HG02798 (cell line): ENCODE results near the gene IGF2R.

Source experiments
- ATAC-seq: cut with Tn5 transposase; IDR thresholded peaks from one replicate; pipeline ENCODE4 v1.9.1; 2021; ENCODE audit warnings: mild to moderate bottlenecking; ENCODE audit not compliant: unreplicated experiment, poor library complexity

The IGF2R gene

GRCh38 chr6:160063771-160064413 lies 95.0 kb downstream of the IGF2R start:
- ATAC-seq, result no peak

GRCh38 chr6:160065200-160065599 lies 96.3 kb downstream of the IGF2R start:
- ATAC-seq, result no peak

- no peak for ATAC-seq
Observed at GRCh38 chr6:160067564-160067963, 98.7 kb downstream of the IGF2R start.

DNA sequence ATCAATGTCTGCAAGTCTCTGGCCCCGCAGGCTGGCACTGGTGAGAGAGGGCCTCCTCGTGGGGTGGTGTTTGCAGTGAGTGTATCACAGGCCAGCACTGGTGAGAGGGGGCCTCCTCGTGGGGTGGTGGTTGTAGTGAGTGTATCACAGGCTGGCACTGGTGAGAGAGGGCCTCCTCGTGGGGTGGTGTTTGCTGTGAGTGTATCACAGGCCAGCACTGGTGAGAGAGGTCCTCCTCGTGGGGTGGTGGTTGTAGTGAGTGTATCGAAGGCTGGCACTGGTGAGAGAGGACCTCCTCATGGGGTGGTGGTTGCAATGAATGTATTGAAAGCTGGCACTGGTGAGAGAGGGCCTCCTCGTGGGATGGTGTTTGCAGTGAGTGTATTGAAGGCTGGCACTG lies 99.5 kb downstream of the IGF2R start:
- ATAC-seq, result no peak

DNA sequence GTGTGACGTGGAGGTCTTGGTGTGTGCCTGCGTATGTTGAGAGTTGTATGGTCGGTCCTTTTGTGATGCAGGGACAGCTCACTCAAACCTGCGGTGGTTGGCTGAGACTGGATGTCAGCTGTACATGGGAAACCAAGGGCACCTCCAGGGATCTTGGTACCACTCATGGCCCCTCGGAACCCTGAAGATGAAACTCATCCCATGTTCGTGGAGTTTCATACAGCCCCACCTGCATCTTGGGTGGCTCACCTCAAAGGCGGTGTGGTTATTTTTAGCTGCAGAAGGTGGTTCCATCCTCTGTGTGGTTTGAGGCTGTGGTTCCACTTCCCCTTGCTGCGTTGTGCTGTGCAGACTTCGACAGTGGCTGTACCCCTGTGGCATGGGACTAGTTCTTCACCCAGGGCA lies 100.2 kb downstream of the IGF2R start:
- peak; percentile 96 for ATAC-seq

DNA sequence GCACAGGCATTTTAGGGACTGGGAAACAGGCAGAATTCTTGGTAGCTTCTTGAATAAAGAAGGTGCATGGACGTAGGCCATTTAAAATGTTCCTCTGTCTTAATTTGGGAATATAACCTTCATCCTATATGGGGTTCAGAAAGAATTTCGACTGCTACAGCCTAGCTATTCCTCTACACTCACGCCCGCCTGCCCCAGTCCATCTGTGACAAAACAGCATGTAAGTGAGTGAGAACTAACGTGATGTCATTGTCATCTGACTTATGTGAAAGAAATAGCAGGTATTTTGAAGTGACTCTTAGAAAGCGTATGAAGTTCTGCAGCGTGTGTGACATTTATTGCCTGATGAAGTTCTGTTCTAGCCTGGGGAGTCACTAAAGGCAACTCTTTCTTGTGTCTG lies 100.6 kb downstream of the IGF2R start:
- no peak for ATAC-seq

- ATAC-seq, result no peak
Observed at GRCh38 chr6:160070427-160070826, 101.5 kb downstream of the IGF2R start.

DNA sequence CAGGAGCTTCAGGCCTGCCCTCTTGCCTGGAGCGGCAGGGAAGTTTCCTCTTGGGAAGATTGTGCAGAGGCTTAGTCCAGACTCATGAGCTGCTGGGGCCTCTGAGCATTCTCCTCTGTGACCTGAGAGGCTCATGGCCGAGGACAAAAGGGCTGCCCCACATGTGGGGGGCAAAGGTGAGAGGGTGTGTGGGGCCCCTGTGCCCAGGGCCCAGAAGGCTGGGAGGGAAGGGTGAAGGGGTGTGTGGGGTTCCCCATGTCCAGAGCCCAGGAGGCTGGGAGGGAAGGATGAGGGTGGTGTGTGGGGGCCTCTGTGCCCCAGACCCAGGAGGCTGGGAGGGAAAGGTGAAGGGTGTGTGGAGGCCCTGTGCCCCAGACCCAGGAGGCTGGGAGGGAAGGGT lies 101.9 kb downstream of the IGF2R start:
- no peak for ATAC-seq

DNA sequence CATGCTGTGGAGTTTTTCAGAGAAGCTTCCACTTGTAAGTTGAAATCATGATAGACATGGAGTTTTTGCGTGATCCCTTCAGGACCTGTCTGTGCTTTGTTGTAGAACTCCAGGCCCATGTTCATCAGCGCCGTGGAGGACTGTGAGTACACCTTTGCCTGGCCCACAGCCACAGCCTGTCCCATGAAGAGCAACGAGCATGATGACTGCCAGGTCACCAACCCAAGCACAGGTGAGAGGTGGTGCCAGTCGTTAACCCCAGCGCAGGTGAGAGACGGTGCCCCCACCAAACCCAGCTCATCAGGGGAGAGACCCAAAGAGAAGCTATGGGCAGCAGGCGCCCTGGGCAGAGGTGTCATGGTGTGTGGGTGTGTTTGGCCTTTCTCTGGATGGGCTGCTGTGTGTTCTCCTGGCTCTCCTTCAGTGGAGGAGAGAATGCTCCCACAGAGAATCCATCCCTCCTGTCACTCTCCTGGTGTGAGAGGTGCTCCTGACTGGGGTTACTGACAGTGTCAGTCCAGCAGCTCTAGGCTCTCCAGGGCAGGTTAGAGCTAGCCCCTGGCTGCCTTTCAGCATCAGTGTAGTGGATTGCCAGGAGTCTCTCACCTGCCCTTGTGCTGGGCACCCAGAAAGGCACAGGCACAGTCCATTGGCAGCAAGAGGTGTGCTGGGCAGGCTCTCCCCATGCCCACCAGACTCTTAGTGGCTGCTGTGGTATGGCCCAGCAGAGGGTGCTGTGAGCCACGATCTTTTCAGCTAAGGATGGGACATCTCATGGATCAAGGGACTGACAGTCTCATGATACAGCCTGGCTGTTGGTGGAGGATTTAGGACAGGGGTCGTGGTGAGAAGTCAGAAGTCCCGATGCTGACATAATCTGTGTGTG lies 103.2 kb downstream of the IGF2R start:
- ATAC-seq, result no peak

DNA sequence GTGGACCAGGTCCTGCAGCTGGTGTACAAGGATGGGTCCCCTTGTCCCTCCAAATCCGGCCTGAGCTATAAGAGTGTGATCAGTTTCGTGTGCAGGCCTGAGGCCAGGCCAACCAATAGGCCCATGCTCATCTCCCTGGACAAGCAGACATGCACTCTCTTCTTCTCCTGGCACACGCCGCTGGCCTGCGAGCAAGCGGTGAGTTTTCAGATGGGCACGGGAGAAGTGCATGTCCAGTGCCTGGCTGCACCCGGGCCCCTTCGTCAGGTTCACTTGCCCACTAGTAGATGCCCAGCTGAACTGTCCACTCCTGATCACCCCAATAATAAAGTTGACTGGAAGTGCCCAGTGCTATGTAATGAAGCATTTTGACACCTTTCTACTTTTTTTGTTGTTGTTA lies 104.4 kb downstream of the IGF2R start:
- ATAC-seq, result no peak

- ATAC-seq, result peak; percentile 38
Observed at GRCh38 chr6:160076009-160076408, 107.1 kb downstream of the IGF2R start.

DNA sequence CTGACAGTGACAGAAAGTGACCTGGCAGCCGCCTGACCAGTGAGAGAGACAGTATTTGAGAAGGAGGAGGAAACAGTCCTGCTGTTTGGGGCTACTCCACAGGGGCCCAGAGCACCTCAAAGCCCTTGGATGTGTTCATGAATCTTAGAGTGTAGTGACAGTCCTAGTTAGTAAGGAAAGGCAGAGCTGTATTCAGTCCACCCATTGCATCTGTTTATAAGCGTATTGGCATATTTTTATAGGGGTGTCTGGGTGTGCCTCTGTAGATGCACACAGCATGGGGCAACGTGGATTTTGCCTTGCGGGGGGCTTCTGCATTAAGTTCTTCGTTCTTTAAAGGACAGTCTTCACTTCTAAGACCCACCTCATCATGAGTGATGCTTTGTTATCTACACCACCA lies 108.1 kb downstream of the IGF2R start:
- no peak for ATAC-seq

GRCh38 chr6:160077526-160077925 lies 108.6 kb downstream of the IGF2R start:
- ATAC-seq, result no peak

DNA sequence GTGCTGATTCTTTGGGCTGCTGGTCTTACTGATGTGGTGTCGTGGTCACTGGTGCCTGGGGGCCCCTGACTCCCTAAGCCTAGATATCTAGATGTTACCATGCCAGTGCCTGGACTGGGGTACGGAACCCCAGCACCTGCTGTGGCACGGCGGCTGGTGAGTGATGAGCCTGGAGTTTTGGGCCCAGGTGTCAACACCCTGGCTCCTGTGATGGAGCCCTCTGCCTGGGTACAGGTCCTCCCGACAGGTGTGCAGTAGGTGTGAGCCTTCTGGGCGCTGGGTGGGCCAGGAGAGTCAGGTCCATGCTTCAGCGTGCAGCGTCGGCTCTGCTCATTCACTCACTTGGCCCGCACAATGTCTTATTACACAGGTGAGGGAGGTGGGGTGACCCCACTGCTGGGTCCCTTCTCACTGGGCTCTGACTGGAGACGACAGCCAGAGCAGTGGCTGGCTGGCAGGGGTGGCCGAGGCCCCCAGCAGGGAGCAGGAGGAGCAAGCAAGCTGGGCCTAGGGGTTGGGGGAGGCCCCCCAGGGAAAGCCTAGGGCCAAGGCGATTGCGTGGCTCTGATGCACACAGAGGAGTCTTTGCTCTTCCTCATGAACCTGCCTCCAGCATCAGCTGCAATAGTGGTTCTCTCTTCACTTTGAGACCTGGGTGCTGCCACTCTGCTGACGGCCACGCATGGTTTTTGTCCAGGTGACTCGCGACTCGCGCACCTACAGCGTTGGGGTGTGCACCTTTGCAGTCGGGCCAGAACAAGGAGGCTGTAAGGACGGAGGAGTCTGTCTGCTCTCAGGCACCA lies 110.2 kb downstream of the IGF2R start:
- no peak for ATAC-seq

- ATAC-seq, result no peak
Observed at GRCh38 chr6:160079686-160080043, 110.8 kb downstream of the IGF2R start.

GRCh38 chr6:160080097-160080496 lies 111.2 kb downstream of the IGF2R start:
- no peak for ATAC-seq

- ATAC-seq, result no peak
Observed at GRCh38 chr6:160081398-160081797, 112.5 kb downstream of the IGF2R start.

DNA sequence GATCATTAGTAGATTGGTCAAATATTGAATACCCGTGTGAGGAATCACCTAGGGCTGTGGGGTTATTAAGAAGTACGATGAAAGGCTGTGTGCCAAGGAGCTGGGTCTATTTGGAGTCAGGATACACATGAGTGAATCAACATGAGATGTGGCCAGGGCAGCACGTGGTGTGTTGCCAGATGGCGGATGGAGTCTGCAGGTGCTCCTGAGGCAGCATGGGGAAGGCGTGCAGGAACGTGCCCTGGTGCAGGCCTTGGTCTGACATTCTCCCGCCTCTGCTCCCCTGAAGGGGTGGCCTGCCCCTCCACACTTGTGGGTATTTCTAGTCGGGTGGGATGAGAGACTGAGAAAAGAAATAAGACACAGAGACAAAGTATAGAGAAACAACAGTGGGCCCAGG lies 113.7 kb downstream of the IGF2R start:
- ATAC-seq, result no peak

DNA sequence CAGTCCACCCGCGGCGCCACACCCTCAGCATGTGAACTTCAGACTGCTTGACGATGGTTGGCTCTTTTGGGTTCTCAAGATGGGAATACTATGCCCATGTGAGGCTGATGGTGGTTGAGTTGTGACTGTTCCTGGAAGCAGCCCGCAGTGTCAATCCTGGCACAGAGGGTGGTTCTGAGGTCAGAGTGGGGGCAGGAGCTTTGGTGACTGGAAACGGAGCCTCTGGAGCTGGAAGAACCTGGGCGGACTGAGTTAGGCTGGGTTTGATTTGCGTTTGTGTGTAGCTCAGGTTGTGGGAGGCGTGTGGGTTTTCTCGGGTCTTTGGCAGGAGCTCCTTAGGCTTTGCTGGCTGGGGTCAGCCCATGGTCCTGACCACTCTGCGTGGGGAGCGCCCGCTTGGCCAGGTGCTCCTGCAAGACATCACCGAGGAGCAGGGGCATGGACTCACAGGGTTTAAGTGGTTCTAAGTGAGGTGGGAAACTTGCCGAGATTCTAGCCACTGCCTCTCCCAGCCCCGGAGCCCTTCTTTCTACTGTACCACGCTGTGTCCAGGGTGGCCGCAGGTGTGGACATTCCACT lies 115.4 kb downstream of the IGF2R start:
- no peak for ATAC-seq

GRCh38 chr6:160085226-160085625 lies 116.3 kb downstream of the IGF2R start:
- no peak for ATAC-seq
